Loucy (cell line): ENCODE measurements around the gene SLC22A15.

ENCODE experiments used
- H2AFZ ChIP-seq: fragments of 200-600 bp; sonication (generic); 2 replicates; pipeline ENCODE4 v1.6.0; 2016; ENCODE audit warnings: antibody characterized with exemption, mild to moderate bottlenecking, low read length, moderate library complexity
- H3F3A ChIP-seq: fragments of 200-600 bp; 2 replicates; pipeline ENCODE4 v1.6.0; 2016; ENCODE audit warnings: antibody characterized with exemption, low read depth, mild to moderate bottlenecking
- H3K27me3 ChIP-seq: fragments of 200-600 bp; sonication (generic); 2 replicates; pipeline ENCODE4 v1.6.1; 2014; ENCODE audit warnings: low read length, mild to moderate bottlenecking; ENCODE audit not compliant: insufficient read depth, poor library complexity, severe bottlenecking
- H3K36me3 ChIP-seq: fragments of 200-600 bp; sonication (generic); 2 replicates; pipeline ENCODE4 v1.6.1; 2016; ENCODE audit warnings: low read length; ENCODE audit not compliant: insufficient read depth
- H3K4me1 ChIP-seq: fragments of 200-600 bp; sonication (generic); 2 replicates; pipeline ENCODE4 v1.5.1; 2014; ENCODE audit warnings: low read length, mild to moderate bottlenecking; ENCODE audit not compliant: insufficient read depth, poor library complexity, severe bottlenecking
- H3K4me2 ChIP-seq: fragments of 200-600 bp; sonication (generic); 2 replicates; pipeline ENCODE4 v1.6.0; 2014; ENCODE audit warnings: antibody characterized with exemption, low read length, low read depth, mild to moderate bottlenecking; ENCODE audit not compliant: poor library complexity, severe bottlenecking
- H3K4me3 ChIP-seq: fragments of 200-600 bp; sonication (generic); 2 replicates; pipeline ENCODE4 v1.5.1; 2014; ENCODE audit warnings: low read length, mild to moderate bottlenecking, mixed read lengths; ENCODE audit not compliant: poor library complexity, severe bottlenecking
- H3K79me2 ChIP-seq: fragments of 200-600 bp; sonication (generic); 2 replicates; pipeline ENCODE4 v1.6.1; 2014; ENCODE audit warnings: low read length; ENCODE audit not compliant: insufficient read depth
- H3K9ac ChIP-seq: fragments of 200-600 bp; sonication (generic); 2 replicates; pipeline ENCODE4 v1.6.0; 2014; ENCODE audit warnings: mild to moderate bottlenecking, low read depth, low read length, moderate library complexity; ENCODE audit not compliant: poor library complexity, severe bottlenecking
- H3K9me2 ChIP-seq: fragments of 200-600 bp; sonication (generic); replicated peaks from 2 replicates; pipeline ENCODE4 v1.6.1; 2016; ENCODE audit warnings: low read depth, low read length, mixed read lengths
- H3K9me3 ChIP-seq: fragments of 200-600 bp; sonication (generic); 2 replicates; pipeline ENCODE4 v1.6.1; 2014; ENCODE audit warnings: mild to moderate bottlenecking, antibody characterized with exemption, low read length, low read depth; ENCODE audit not compliant: insufficient read depth
- H4K20me1 ChIP-seq: fragments of 200-600 bp; sonication (generic); 2 replicates; pipeline ENCODE4 v1.6.0; 2014; ENCODE audit warnings: antibody characterized with exemption, low read length, mild to moderate bottlenecking; ENCODE audit not compliant: insufficient read depth, poor library complexity, severe bottlenecking
- CTCF ChIP-seq: fragments of 200-600 bp; sonication (generic); conservative IDR thresholded peaks from 2 replicates; pipeline ENCODE4 v1.5.1; 2014; ENCODE audit warnings: mild to moderate bottlenecking, antibody characterized with exemption, low read length
- EZH2phosphoT487 ChIP-seq: fragments of 200-600 bp; IDR thresholded peaks from 2 replicates; pipeline ENCODE4 v1.6.1; 2018; ENCODE audit warnings: antibody characterized with exemption, mild to moderate bottlenecking, moderate library complexity, borderline replicate concordance

The SLC22A15 gene

DNA sequence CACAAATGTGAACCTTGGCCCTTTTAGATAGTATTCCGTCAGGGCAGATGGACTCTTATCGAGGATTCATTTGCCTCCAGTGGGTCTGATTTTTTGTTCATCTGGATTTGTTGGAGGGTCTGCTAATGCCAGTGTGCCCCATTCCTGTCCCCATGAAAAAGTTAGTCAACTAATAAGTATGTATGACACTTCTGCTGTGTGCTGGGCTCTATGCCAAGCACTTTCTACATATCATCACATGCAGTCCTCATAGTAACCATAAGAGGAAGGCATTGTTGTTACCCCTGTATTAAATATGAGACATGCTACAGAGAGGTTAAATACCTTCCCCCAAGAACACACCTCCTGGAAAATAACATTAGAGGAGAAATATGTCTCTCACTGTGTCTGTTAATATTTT lies 88.3 kb downstream of the SLC22A15 start:
- Histone ChIP-seq H3K9ac (no peak overlapping the region), H3K4me3 (no peak overlapping the region), H3K36me3 (no peaks in the 10 kb centered on the region), H3K9me2 (no peaks in the 10 kb centered on the region), H3K9me3 (no peaks in the 10 kb centered on the region), H3K4me1 (no peaks in the 10 kb centered on the region), H3F3A (no peaks in the 10 kb centered on the region), H3K79me2 (no peaks in the 10 kb centered on the region), H3K4me2 (no peak overlapping the region), H4K20me1 (no peaks in the 10 kb centered on the region), H3K27me3 (peaks cover 28% of the 10 kb centered on the region), H2AFZ (no peak overlapping the region)
- TF ChIP-seq EZH2phosphoT487 (no peak), CTCF (no peak)

- H3K9ac ChIP-seq, result no peak overlapping the region
- H3K4me1 ChIP-seq, result no peaks in the 10 kb centered on the region
- H3K27me3 ChIP-seq, result peaks cover 28% of the 10 kb centered on the region
- no peaks in the 10 kb centered on the region for H3K79me2 ChIP-seq
- no peaks in the 10 kb centered on the region for H3K9me3 ChIP-seq
- no peaks in the 10 kb centered on the region for H4K20me1 ChIP-seq
- no peak overlapping the region for H2AFZ ChIP-seq
- TF ChIP-seq EZH2phosphoT487 (no peak), CTCF (no peak)
- H3K36me3 ChIP-seq, result no peaks in the 10 kb centered on the region
- no peak overlapping the region for H3K4me2 ChIP-seq
- no peaks in the 10 kb centered on the region for H3K9me2 ChIP-seq
- no peak overlapping the region for H3K4me3 ChIP-seq
- H3F3A ChIP-seq, result no peaks in the 10 kb centered on the region
Measured at GRCh38 chr1:116066868-116067565, 90.7 kb downstream of the SLC22A15 start.

DNA sequence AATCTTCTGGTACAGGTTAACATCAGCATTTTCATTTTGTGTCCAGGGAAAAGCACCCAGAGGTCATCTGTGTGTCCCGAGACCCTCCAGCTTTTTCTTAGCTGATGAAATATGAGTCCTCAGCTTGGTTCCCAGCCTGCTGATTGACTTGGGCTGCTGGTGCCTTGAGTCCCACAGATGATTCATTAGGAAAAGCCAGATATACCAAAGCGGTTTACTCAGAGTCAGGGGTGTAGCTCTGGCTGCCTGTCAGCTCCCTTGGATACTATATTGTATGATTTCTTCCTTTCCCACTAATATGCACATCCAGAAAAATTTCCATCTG lies 91.2 kb downstream of the SLC22A15 start:
- no peak overlapping the region for H3K4me2 ChIP-seq

More for the DNA sequence above, 91.2 kb downstream of the SLC22A15 start:
- no peak overlapping the region for H2AFZ ChIP-seq
- H3K9ac ChIP-seq, result no peak overlapping the region
- H3K9me3 ChIP-seq, result no peaks in the 10 kb centered on the region
- no peaks in the 10 kb centered on the region for H3K9me2 ChIP-seq
- H3K79me2 ChIP-seq, result no peaks in the 10 kb centered on the region
- no peaks in the 10 kb centered on the region for H3F3A ChIP-seq
- no peaks in the 10 kb centered on the region for H3K4me1 ChIP-seq
- H4K20me1 ChIP-seq, result no peaks in the 10 kb centered on the region
- H3K27me3 ChIP-seq, result peaks cover 25% of the 10 kb centered on the region
- TF ChIP-seq CTCF (no peak), EZH2phosphoT487 (no peak)
- no peak overlapping the region for H3K4me3 ChIP-seq
- H3K36me3 ChIP-seq, result no peaks in the 10 kb centered on the region
